Measurements from ENCODE around the gene CAMTA1.

The CAMTA1 gene

GRCh38 chr1:7007902-7008301 is 222.6 kb downstream of the CAMTA1 start:
- no peak overlapping the region for H3K4me3 ChIP-seq (ENCODE audit: low read depth, low read length)
- DNase-seq (ENCODE audit: low read depth): no peak

GRCh38 chr1:7008331-7008730 is 223.1 kb downstream of the CAMTA1 start:
- DNase-seq (ENCODE audit: low read depth): no peak
- H3K4me3 ChIP-seq (ENCODE audit: low read depth, low read length): no peak overlapping the region

DNA sequence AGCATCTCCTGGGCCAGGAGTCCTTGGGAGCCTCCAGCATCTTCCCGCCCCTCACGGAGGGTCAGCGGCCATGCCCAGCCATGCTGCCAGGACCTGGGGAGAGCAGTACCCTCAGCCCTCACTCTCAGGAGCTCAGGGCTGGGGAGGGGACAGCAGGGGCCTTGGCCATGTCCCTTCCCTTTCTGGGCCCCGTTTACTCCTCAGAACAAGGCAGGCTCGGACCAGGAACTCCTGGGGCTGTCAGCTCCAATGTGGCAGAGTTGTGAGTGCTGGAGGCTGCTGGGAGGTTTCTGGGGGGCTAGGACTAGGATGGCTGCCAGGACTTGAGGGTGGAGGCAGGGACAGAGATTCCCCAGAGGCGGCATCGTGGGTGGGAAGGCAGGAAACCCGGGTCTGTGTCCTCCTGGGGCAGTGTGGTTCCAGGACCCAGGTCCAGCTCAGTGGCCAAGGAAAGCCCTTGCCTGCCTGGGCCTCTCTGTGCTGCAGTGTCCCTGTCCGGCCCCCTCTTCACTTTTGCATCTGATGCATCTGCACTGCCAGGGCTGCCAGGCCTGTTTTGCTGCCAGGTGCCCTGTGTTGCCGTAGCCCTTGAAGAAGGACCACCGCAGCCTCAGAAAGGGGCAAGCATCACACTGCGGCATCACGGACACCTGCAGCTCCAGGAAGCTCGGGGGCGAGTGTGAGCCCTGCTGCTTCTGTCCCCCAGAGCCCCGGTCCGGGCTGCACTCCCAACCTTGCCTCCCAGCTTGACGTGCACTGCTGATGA is 223.9 kb downstream of the CAMTA1 start:
- no peak overlapping the region for H3K4me3 ChIP-seq (ENCODE audit: low read depth, low read length)
- DNase-seq (ENCODE audit: low read depth): no peak

DNA sequence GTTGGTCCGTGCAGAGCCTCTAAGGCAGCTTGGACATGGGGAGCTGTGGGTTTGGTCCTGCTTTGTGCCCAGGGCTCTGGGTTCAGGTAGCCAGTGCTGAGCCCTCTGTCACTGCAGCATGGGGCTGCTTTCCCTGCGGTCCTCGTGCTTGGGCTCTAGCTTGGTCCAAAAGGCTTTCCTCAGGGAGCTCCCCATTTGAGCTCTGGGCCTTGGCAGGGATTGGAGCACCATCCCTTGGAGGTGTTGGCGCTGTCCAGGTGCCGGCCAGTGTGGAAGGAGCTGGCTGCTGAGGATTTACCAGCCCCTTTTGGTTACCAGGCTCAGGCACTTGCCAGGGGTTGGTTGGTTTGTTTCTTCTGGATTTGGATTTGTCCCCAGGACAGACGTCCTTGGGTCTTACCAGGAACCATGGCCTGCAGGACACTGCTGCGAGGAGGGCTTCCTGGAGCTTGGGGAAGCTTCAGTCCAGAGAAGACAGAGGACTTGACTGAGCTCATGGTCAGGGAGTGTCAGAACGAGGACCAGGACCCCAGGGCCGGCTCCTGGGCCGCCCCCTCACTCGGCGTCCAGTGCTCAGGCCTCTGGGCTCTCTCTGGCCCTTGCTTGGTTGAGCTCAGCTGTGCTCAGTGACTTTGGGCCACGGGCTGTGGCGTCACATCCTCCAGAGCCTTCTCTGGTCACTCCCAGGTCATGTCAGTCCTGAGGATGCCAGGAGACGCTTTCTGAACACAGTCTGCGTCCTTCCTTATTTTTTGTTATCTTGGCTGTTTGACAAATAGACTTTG is 224.7 kb downstream of the CAMTA1 start:
- no peak for DNase-seq (ENCODE audit: low read depth)

GRCh38 chr1:7010534-7011200 is 225.4 kb downstream of the CAMTA1 start:
- DNase-seq (ENCODE audit: low read depth): no peak

More for the DNA sequence above, 224.7 kb downstream of the CAMTA1 start:
- H3K4me3 ChIP-seq (ENCODE audit: low read depth, low read length): no peak overlapping the region

GRCh38 chr1:7011826-7012225 is 226.6 kb downstream of the CAMTA1 start:
- no peak for DNase-seq (ENCODE audit: low read depth)
- no peak overlapping the region for H3K4me3 ChIP-seq (ENCODE audit: low read depth, low read length)

More at GRCh38 chr1:7010534-7011200, 225.4 kb downstream of the CAMTA1 start:
- H3K4me3 ChIP-seq (ENCODE audit: low read depth, low read length): no peak overlapping the region

DNA sequence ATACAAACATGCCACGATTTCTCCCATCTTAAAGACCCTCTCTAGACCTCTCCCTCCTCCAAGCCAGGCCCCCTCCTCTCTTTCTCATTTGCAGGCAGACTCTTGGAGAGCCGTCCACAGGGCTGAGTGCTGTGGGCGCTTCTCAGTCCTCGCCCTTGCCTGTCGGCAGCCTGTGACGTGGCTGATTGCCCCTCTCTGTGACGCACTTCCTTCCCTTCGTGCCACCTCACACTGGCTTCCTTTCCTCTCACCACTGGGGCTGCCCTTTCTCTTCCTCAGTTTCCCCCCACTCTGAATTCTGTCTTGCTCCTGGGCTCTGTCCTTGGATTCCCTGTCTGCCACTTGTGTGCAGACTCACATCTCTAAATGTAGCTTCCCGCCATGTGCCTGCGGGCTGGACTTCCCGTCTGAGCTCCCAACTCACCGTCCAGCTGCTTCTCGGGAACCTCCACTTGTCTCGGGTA is 227.2 kb downstream of the CAMTA1 start:
- DNase-seq (ENCODE audit: low read depth): no peak
- H3K4me3 ChIP-seq (ENCODE audit: low read depth, low read length): no peak overlapping the region

DNA sequence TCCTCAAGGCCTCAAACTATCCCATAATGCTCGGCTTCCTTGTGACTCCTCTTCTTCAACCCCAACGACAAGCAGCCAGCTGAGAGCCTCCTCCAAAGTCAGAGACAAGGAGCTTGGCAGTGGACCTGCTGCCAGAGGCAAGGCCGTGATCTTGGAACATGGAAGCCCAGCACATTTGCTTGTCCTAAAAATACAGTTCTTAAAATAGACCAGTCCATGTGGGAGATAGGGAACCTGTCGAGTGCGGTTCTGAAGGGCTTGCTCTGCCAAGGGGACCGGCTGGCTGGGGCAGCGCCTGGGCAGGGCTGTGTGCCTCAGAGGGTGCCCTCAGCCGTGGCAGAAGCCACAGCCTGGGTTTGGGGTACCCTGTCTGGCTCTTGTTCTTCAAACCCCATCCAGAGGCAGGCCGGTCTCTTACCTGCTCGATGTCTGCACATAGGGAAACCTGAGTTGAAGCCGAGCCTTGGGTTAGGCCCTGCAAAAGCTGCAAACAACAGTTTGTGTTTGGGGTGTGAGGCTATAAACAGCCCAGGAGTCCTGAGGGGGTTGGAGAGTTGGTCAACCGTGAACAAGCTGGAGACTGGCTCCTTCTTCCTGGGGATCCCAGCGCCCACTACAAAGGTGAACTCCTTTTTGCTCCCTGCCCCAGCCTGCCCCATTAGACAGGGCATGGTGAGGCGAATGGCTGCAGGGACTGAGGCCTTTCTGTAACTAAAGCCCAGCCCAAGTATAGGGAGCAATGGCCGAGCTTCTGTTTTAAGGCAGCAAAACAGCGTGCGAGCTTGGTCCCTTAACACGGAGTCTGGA is 228.8 kb downstream of the CAMTA1 start:
- no peak overlapping the region for H3K4me3 ChIP-seq (ENCODE audit: low read depth, low read length)
- DNase-seq (ENCODE audit: low read depth): no peak

DNA sequence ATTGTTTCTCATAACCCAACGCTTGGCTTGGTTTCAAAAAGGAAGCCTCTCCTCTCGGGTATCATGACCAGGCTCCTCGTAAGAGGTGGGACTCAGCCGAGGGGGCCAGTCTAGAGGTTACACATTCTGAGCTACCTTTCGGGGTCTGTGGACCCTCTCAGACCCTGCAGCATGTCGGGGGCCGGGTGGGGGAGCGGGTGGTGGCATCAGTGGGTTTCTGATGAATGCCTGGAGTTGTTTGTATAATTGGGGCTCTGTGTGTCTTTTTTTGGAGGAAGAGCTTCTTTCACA is 229.3 kb downstream of the CAMTA1 start:
- H3K4me3 ChIP-seq (ENCODE audit: low read depth, low read length): no peak overlapping the region
- no peak for DNase-seq (ENCODE audit: low read depth)

DNA sequence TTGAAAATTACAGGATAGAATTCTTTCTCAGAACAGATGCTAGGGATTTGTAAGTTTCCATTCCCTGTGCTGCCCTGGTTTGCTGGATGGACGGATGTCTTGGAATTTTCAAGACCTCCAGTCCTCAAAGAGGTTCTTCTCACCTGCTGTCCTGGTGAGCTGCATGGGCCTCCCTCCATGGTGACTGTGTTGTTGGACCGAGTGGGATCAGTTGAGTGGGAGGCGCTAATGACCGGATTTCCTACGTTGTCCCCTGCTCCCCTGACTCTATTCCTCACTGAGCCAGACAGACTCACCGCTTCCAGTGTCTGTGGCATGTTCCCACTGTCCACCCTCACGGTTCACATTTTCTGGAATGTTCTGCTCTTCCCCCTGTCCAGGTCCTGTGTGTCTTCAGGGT is 229.8 kb downstream of the CAMTA1 start:
- no peak for DNase-seq (ENCODE audit: low read depth)
- H3K4me3 ChIP-seq (ENCODE audit: low read depth, low read length): no peak overlapping the region

GRCh38 chr1:7018351-7018750 is 233.1 kb downstream of the CAMTA1 start:
- DNase-seq (ENCODE audit: low read depth): no peak
- H3K4me3 ChIP-seq (ENCODE audit: low read depth, low read length): no peak overlapping the region

- H3K4me3 ChIP-seq (ENCODE audit: low read depth, low read length): no peak overlapping the region
- DNase-seq (ENCODE audit: low read depth): no peak
Measured at GRCh38 chr1:7018826-7019225, 233.6 kb downstream of the CAMTA1 start.

GRCh38 chr1:7019510-7019909 is 234.3 kb downstream of the CAMTA1 start:
- H3K4me3 ChIP-seq (ENCODE audit: low read depth, low read length): no peak overlapping the region
- no peak for DNase-seq (ENCODE audit: low read depth)

DNA sequence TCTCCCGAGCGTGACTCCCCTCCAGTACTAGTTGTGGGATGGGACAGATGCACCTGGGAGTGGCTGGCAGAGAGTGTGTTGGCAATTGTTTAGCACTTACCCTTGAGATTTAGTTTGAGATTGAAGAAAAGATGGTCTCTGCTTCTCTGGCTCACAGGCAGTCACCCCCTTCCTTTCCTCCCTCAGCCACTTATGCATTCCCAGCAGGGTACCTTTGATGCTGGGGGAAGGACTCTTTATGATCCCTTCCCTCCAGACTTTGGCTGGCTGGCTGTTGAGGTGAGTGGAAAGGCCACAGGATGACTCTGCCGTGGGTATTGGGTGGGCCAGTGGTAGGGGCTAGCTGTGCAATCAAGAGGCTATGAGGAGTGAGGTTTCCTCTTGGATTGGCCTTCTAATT is 236.8 kb downstream of the CAMTA1 start:
- no peak overlapping the region for H3K4me3 ChIP-seq (ENCODE audit: low read depth, low read length)
- DNase-seq (ENCODE audit: low read depth): no peak

DNA sequence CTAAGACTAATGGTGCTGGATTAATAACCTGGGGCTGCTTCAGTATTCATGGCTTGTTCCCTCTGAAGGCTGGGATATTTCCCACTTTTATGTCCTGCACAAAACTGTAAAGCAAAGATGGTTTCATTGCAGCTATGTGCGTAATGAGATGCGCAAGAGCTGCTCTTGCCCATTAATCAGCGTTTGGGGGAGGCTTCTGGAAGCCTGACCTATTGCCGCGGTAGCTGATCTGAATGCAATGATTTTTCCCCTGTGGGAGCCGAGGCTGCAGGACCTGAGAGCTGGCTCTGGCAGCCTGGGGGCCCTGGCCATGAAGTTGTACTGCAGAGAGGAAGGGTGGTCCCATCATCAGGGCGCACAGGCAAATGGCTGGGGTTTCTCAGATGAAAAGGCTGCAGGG is 239.8 kb downstream of the CAMTA1 start:
- DNase-seq (ENCODE audit: low read depth): no peak
- H3K4me3 ChIP-seq (ENCODE audit: low read depth, low read length): no peak overlapping the region

DNA sequence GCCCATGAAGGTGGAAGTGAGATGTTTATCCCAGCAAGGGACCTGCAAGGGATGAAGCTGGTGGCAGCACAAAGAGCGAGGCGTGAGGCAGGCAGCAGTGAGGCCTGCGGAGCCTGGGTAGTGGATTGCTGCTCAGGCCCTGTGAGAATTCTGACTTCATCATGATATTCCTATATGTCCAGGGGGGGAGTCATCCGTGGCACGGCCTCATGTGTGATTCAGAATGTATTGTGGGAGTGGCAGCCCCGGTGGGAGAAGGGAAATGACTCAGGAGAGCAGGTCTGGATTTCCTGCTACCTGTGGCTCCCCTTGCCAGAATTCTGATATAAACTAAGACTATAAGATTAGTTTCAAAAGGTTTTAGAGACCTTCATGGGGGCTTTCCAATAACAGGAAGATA is 240.9 kb downstream of the CAMTA1 start:
- DNase-seq (ENCODE audit: low read depth): no peak
- no peak overlapping the region for H3K4me3 ChIP-seq (ENCODE audit: low read depth, low read length)

GRCh38 chr1:7032992-7033391 is 247.7 kb downstream of the CAMTA1 start:
- no peak for DNase-seq (ENCODE audit: low read depth)
- no peak overlapping the region for H3K4me3 ChIP-seq (ENCODE audit: low read depth, low read length)

GRCh38 chr1:7036386-7036785 is 251.1 kb downstream of the CAMTA1 start:
- H3K4me3 ChIP-seq (ENCODE audit: low read depth, low read length): no peak overlapping the region
- no peak for DNase-seq (ENCODE audit: low read depth)

GRCh38 chr1:7039590-7040220 is 254.5 kb downstream of the CAMTA1 start:
- no peak for DNase-seq (ENCODE audit: low read depth)

More at GRCh38 chr1:7039590-7040220, 254.5 kb downstream of the CAMTA1 start:
- no peak overlapping the region for H3K4me3 ChIP-seq (ENCODE audit: low read depth, low read length)
